H9 (cell line): ENCODE measurements around the gene SEMA3E. TPM values are rescaled to one million over a fixed set of nuclear protein-coding genes. Genes with fewer than 3 reads are reported as not detected.

Experiments
- DNase-seq: peaks from one replicate; pipeline ENCODE4 v3.0.0-alpha.2; 2017
- H2AFZ ChIP-seq: one replicate; pipeline ENCODE4 v1.6.1; 2013; ENCODE audit warnings: mild to moderate bottlenecking, low read length, control low read depth, moderate library complexity
- H2AK5ac ChIP-seq: 2 replicates; pipeline ENCODE4 v1.6.1; 2013; ENCODE audit warnings: low read length, control low read depth, mixed read lengths; ENCODE audit not compliant: insufficient read length
- H2BK120ac ChIP-seq: one replicate; pipeline ENCODE4 v1.6.1; 2013; ENCODE audit warnings: low read depth, mild to moderate bottlenecking, low read length, control low read depth, inconsistent platforms; ENCODE audit not compliant: poor library complexity, severe bottlenecking
- H2BK12ac ChIP-seq: 2 replicates; pipeline ENCODE4 v1.6.1; 2013; ENCODE audit warnings: low read length, control low read depth, mixed read lengths, low read depth; ENCODE audit not compliant: insufficient read length
- H2BK15ac ChIP-seq: 2 replicates; pipeline ENCODE4 v1.6.1; 2013; ENCODE audit warnings: low read depth, low read length, control low read depth
- H2BK20ac ChIP-seq: one replicate; pipeline ENCODE4 v1.6.1; 2013; ENCODE audit warnings: low read depth, mild to moderate bottlenecking, low read length, control low read depth, inconsistent platforms; ENCODE audit not compliant: poor library complexity, severe bottlenecking
- H2BK5ac ChIP-seq: 2 replicates; pipeline ENCODE4 v1.6.1; 2013; ENCODE audit warnings: low read length, control low read depth, mixed read lengths; ENCODE audit not compliant: insufficient read length
- H3K14ac ChIP-seq: 2 replicates; pipeline ENCODE4 v1.6.1; 2013; ENCODE audit warnings: low read length, control low read depth; ENCODE audit not compliant: insufficient read depth
- H3K18ac ChIP-seq: 2 replicates; pipeline ENCODE4 v1.6.1; 2013; ENCODE audit warnings: low read depth, mild to moderate bottlenecking, mixed read lengths, low read length, control low read depth; ENCODE audit not compliant: insufficient read length
- H3K23ac ChIP-seq: 2 replicates; pipeline ENCODE4 v1.6.1; 2013; ENCODE audit warnings: low read length, control low read depth, mixed read lengths, low read depth; ENCODE audit not compliant: insufficient read length
- H3K23me2 ChIP-seq: 2 replicates; pipeline ENCODE4 v1.6.1; 2013; ENCODE audit warnings: low read depth, mild to moderate bottlenecking, mixed read lengths, low read length, control low read depth; ENCODE audit not compliant: insufficient read length, poor library complexity, severe bottlenecking
- H3K27ac ChIP-seq: 2 replicates; pipeline ENCODE4 v1.5.1; 2013; ENCODE audit warnings: low read length, control low read depth, mixed read lengths, low read depth; ENCODE audit not compliant: insufficient read length
- H3K27me3 ChIP-seq: 2 replicates; pipeline ENCODE4 v1.6.1; 2013; ENCODE audit warnings: low read length, control low read depth, inconsistent platforms; ENCODE audit not compliant: insufficient read depth
- H3K4ac ChIP-seq: 2 replicates; pipeline ENCODE4 v1.6.1; 2013; ENCODE audit warnings: low read depth, mild to moderate bottlenecking, control low read depth, inconsistent platforms, low read length, moderate library complexity
- H3K4me1 ChIP-seq: 2 replicates; pipeline ENCODE4 v1.6.1; 2013; ENCODE audit warnings: low read length, control low read depth, inconsistent platforms; ENCODE audit not compliant: insufficient read depth
- H3K4me2 ChIP-seq: 2 replicates; pipeline ENCODE4 v1.6.1; 2013; ENCODE audit warnings: low read length, control low read depth, mixed read lengths; ENCODE audit not compliant: insufficient read length, insufficient read depth
- H3K56ac ChIP-seq: 2 replicates; pipeline ENCODE4 v1.6.1; 2013; ENCODE audit warnings: low read depth, mild to moderate bottlenecking, mixed read lengths, low read length, control low read depth; ENCODE audit not compliant: insufficient read length
- H3K79me1 ChIP-seq: 2 replicates; pipeline ENCODE4 v1.6.1; 2013; ENCODE audit warnings: low read depth, mild to moderate bottlenecking, moderate library complexity, low read length, control low read depth, inconsistent platforms; ENCODE audit not compliant: insufficient read depth, poor library complexity, severe bottlenecking
- H3K79me2 ChIP-seq: 2 replicates; pipeline ENCODE4 v1.6.1; 2013; ENCODE audit warnings: low read length, control low read depth, inconsistent platforms; ENCODE audit not compliant: insufficient read depth
- H3K9ac ChIP-seq: 2 replicates; pipeline ENCODE4 v1.6.1; 2013; ENCODE audit warnings: low read length, control low read depth, mixed read lengths; ENCODE audit not compliant: insufficient read length; ENCODE audit errors: extremely low read depth
- H3K9me3 ChIP-seq: one replicate; pipeline ENCODE4 v1.6.1; 2013; ENCODE audit warnings: low read depth, low read length, inconsistent platforms; ENCODE audit not compliant: control insufficient read depth
- H3T11ph ChIP-seq: one replicate; pipeline ENCODE4 v1.6.1; 2013; ENCODE audit warnings: mild to moderate bottlenecking, low read length, control low read depth, inconsistent platforms
- H4K20me1 ChIP-seq: one replicate; pipeline ENCODE4 v1.6.1; 2013; ENCODE audit not compliant: control insufficient read depth, insufficient read length, insufficient read depth
- H4K5ac ChIP-seq: 2 replicates; pipeline ENCODE4 v1.6.1; 2013; ENCODE audit warnings: low read depth, mild to moderate bottlenecking, mixed read lengths, low read length, control low read depth; ENCODE audit not compliant: insufficient read length
- H4K8ac ChIP-seq: replicated peaks from 2 replicates; pipeline ENCODE4 v1.6.1; 2013; ENCODE audit warnings: low read length, control low read depth, mixed read lengths, low read depth; ENCODE audit not compliant: insufficient read length
- H4K91ac ChIP-seq: 2 replicates; pipeline ENCODE4 v1.6.1; 2013; ENCODE audit warnings: low read depth, mild to moderate bottlenecking, moderate library complexity, mixed read lengths, low read length, control low read depth; ENCODE audit not compliant: insufficient read length
- H3K27ac Mint-ChIP-seq, 3 experiments: 2 replicates in 2 of 3; 3 replicates in 1 of 3; pipeline ENCODE4 v1.8.0; 2020 to 2021; ENCODE audit warnings: mixed read lengths in 3 of 3, mild to moderate bottlenecking in 1 of 3, moderate library complexity in 1 of 3
- H3K27me3 Mint-ChIP-seq: 2 replicates; pipeline ENCODE4 v1.8.0; 2021; ENCODE audit warnings: low read depth, mild to moderate bottlenecking, moderate library complexity, mixed read lengths
- H3K36me3 Mint-ChIP-seq, 3 experiments: 2 replicates in 2 of 3; 3 replicates in 1 of 3; pipeline ENCODE4 v1.8.0; 2020 to 2021; ENCODE audit warnings: low read depth in 3 of 3, mixed read lengths in 3 of 3; ENCODE audit not compliant: insufficient read depth in 1 of 3
- H3K4me1 Mint-ChIP-seq, 2 experiments: 2 replicates each; pipeline ENCODE4 v1.8.0; 2020; ENCODE audit warnings: mixed read lengths in 2 of 2
- H3K4me3 Mint-ChIP-seq, 2 experiments: 2 replicates in 1 of 2; 3 replicates in 1 of 2; pipeline ENCODE4 v1.8.0; 2020 to 2021; ENCODE audit warnings: mild to moderate bottlenecking in 2 of 2, mixed read lengths in 2 of 2, moderate library complexity in 1 of 2
- H3K9me3 Mint-ChIP-seq, 2 experiments: 2 replicates in 1 of 2; 3 replicates in 1 of 2; pipeline ENCODE4 v1.8.0; 2020; ENCODE audit warnings: mild to moderate bottlenecking in 2 of 2, mixed read lengths in 2 of 2, moderate library complexity in 1 of 2
- WGBS: extraction: QIAGEN DNeasy Blood & Tissue Kit; methylation state at CpG from one replicate; pipeline ENCODE4 v1.1.7; 2013; ENCODE audit warnings: missing lambda C conversion rate, low lambda C conversion rate, mixed read lengths; ENCODE audit not compliant: insufficient read length; ENCODE audit errors: extremely low coverage; 5-methylcytosine and 5-hydroxymethylcytosine counted together
- total RNA-seq: library from RNA; stranded (reverse); gene quantifications from 2 replicates; pipeline ENCODE4 v1.2.1, GENCODE V29; 2021
- TF ChIP-seq, protein P1 (sequence below): fragments of 200-600 bp; sonication (generic); conservative IDR thresholded peaks from 3 replicates; pipeline ENCODE4 v1.8.0; 2021; ENCODE audit warnings: antibody characterized with exemption, mild to moderate bottlenecking

Gene SEMA3E
- total RNA-seq, 1 experiment from 2014 or later = 0.39 TPM

DNA sequence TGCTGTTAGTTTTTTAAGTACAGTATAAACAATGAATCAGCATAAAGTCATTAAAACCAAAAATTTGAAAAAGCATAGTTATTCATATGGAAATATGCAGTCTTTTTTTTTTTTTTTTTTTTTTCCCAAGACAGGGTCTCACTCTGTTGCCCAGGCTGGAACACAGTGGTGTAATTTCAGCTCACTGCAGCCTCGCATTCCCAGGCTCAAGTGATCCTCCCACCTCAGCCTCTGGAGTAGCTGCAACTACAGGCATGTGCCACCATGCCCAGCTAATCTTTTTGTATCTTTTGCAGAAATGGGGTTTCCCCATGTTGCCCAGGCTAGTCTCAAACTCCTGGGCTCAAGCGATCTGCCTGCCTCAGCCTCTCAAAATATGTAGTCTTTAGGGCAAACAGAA, 182.0 kb downstream of the SEMA3E start:
- no peaks in the 10 kb centered on the region for H3K79me1 ChIP-seq
- H3K18ac ChIP-seq = no peak overlapping the region
- H3K23ac ChIP-seq = no peak overlapping the region
- no peaks in the 10 kb centered on the region for H3K27me3 Mint-ChIP-seq
- TF ChIP-seq, protein P1, sequence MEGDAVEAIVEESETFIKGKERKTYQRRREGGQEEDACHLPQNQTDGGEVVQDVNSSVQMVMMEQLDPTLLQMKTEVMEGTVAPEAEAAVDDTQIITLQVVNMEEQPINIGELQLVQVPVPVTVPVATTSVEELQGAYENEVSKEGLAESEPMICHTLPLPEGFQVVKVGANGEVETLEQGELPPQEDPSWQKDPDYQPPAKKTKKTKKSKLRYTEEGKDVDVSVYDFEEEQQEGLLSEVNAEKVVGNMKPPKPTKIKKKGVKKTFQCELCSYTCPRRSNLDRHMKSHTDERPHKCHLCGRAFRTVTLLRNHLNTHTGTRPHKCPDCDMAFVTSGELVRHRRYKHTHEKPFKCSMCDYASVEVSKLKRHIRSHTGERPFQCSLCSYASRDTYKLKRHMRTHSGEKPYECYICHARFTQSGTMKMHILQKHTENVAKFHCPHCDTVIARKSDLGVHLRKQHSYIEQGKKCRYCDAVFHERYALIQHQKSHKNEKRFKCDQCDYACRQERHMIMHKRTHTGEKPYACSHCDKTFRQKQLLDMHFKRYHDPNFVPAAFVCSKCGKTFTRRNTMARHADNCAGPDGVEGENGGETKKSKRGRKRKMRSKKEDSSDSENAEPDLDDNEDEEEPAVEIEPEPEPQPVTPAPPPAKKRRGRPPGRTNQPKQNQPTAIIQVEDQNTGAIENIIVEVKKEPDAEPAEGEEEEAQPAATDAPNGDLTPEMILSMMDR = no peak
- no peak overlapping the region for H4K8ac ChIP-seq
- H3K4ac ChIP-seq = no peak overlapping the region
- H3K27me3 ChIP-seq = no peaks in the 10 kb centered on the region
- no peaks in the 10 kb centered on the region for H3K9me3 ChIP-seq
- H2BK5ac ChIP-seq = no peak overlapping the region
- H2AFZ ChIP-seq = no peak overlapping the region
- H3K56ac ChIP-seq = no peak overlapping the region
- no peaks in the 10 kb centered on the region for H3K23me2 ChIP-seq
- peaks cover 38 to 52% (median 41%) of the 10 kb centered on the region in 3 experiments for H3K36me3 Mint-ChIP-seq
- no peaks in the 10 kb centered on the region for H4K20me1 ChIP-seq
- no peak overlapping the region for H3K27ac ChIP-seq
- no peak overlapping the region for H3K14ac ChIP-seq
- peak overlapping the region; percentile 25 to 94 (median 81); a peak in 6 of 7 replicates for H3K27ac Mint-ChIP-seq
- peak overlapping the region; percentile 12 to 64; a peak in 2 of 5 replicates for H3K4me3 Mint-ChIP-seq
- peaks cover under 1 to 3% of the 10 kb centered on the region in 2 experiments; a peak in 3 of 5 replicates for H3K9me3 Mint-ChIP-seq
- no peaks in the 10 kb centered on the region; the same call in 1 of the 2 replicates for H3K79me2 ChIP-seq
- no peak overlapping the region for H2BK12ac ChIP-seq
- H3T11ph ChIP-seq = no peak overlapping the region
- no peak overlapping the region for H2BK15ac ChIP-seq
- no peak overlapping the region for H2BK20ac ChIP-seq
- no CpG with 5 or more reads among the region's 2 CpGs for WGBS
- no peak overlapping the region for H2BK120ac ChIP-seq
- no peak overlapping the region for H2AK5ac ChIP-seq
- no peak overlapping the region for H3K4me2 ChIP-seq
- H3K9ac ChIP-seq = no peak overlapping the region
- H4K91ac ChIP-seq = no peak overlapping the region
- peak; percentile 79 for DNase-seq
- no peak overlapping the region for H4K5ac ChIP-seq
- 0 out of 2 replicates have a peak, but pooled peaks cover 2% of the 10 kb centered on the region for H3K4me1 ChIP-seq
- peaks cover 50 to 66% of the 10 kb centered on the region in 2 experiments for H3K4me1 Mint-ChIP-seq
